OCI-LY7 (cell line): ENCODE data around the gene WIPF3.

Experiments used
- CTCF ChIP-seq: fragments of 200-600 bp; sonication (generic); conservative IDR thresholded peaks from 2 replicates; pipeline ENCODE4 v1.5.1; 2014; ENCODE audit warnings: mild to moderate bottlenecking, antibody characterized with exemption, low read length, moderate library complexity, mixed read lengths
- EZH2phosphoT487 ChIP-seq: fragments of 200-600 bp; sonication (generic); IDR thresholded peaks from 2 replicates; pipeline ENCODE4 v1.6.1; 2018; ENCODE audit warnings: low read depth, borderline replicate concordance, mild to moderate bottlenecking, mixed run types, antibody characterized with exemption, low read length, moderate library complexity, mixed read lengths

DNA sequence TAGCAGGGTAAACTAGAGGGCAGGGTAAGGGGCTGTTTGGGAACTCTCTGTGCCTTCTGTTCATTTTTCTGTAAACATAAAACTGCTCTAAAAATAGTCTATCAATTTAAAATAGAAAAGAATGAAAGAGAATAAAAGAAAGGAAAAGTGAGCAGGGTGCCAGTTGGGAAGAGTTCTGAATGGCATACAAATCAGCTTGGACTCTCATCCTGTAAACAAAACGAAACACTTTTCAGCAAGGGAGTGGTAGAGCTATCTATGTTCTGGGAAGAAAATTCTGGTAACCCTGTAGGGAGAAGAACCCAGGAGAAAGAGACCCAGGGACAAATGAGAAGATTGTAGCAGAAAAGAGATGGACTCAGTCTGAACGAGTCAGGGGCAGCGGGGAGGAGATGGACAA is 158.7 kb downstream of the WIPF3 start:
- no peak for TF ChIP-seq EZH2phosphoT487
- TF ChIP-seq CTCF = no peak
